Measurements from ENCODE around the gene LRRC7. TPM values are rescaled to one million over a fixed set of nuclear protein-coding genes. Genes with fewer than 3 reads are reported as not detected.

The LRRC7 gene
- total and polyA plus RNA-seq, 2 of the 8 experiments (the other 6 are each of a cell fraction or from before 2014, with no cell fraction given): 0.03 to 0.17 TPM

DNA sequence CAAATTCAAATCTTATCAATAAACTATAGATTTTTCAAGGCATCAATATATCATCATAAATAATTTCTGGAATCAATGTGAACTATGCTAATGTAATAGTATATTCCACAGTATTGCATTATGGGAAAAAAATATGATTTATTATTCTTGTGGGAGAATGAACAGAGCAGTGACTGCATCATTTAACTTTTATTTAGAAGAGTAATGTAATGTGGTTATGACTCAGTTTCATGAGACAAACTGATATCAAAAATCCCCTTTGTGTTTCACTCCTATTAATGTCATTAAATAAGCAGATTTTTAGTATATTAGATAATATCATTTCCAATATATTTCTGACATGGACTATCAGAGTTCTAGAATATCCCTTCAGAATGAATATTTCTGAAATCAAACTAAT is 450.0 kb downstream of the LRRC7 start:
- Histone ChIP-seq H4K20me1 (replicated peaks in 1 of 2; ENCODE audit: control insufficient read depth in 1 of 2, insufficient read depth in 2 of 2, low read length in 2 of 2) (no peaks in the 10 kb centered on the region), H4K91ac (replicated peaks; ENCODE audit: insufficient read length, low read length) (no peak overlapping the region), H2BK12ac (ENCODE audit: low read depth, low read length) (no peak overlapping the region), H3K4ac (replicated peaks; ENCODE audit: insufficient read length, low read depth, low read length) (no peak overlapping the region), H2AK5ac (ENCODE audit: low read depth, low read length) (no peak overlapping the region), H3K23me2 (ENCODE audit: low read depth, low read length) (no peaks in the 10 kb centered on the region), H3K79me1 (ENCODE audit: low read depth, low read length) (no peaks in the 10 kb centered on the region), H2BK120ac (replicated peaks; ENCODE audit: low read depth, low read length) (no peak overlapping the region), H3K18ac (ENCODE audit: extremely low read depth, low read length) (no peak overlapping the region), H3K23ac (ENCODE audit: insufficient read length) (no peak overlapping the region), H3K4me2 (ENCODE audit: insufficient read depth in 1 of 2, low read depth in 2 of 2, low read length in 2 of 2) (no peak overlapping the region), H3K36me3 (ENCODE audit: control insufficient read depth in 2 of 4, insufficient read depth in 4 of 4, low read length in 3 of 4) (no peaks in the 10 kb centered on the region), H2AFZ (ENCODE audit: low read length) (no peak overlapping the region), H3K79me2 (ENCODE audit: control insufficient read depth in 1 of 2, insufficient read depth in 2 of 2, low read length in 2 of 2) (no peaks in the 10 kb centered on the region), H4K5ac (ENCODE audit: insufficient read length, low read depth, low read length) (no peak overlapping the region), H4K8ac (ENCODE audit: extremely low read depth, insufficient read depth, low read length) (no peak overlapping the region), H3K9ac (replicated peaks in 1 of 4; ENCODE audit: extremely low read depth in 1 of 4, low read depth in 3 of 4, low read length in 3 of 4) (no peak overlapping the region), H2BK15ac (ENCODE audit: low read length) (no peak overlapping the region), H3K27me3 (replicated peaks in 1 of 4; ENCODE audit: control insufficient read depth in 3 of 4, extremely low read depth in 1 of 4, insufficient read depth in 3 of 4, low read length in 3 of 4) (no peaks in the 10 kb centered on the region), H3K14ac (ENCODE audit: insufficient read length) (no peak overlapping the region), H2BK5ac (ENCODE audit: low read depth, low read length) (no peak overlapping the region), H3K4me1 (replicated peaks in 1 of 4; ENCODE audit: control insufficient read depth in 3 of 4, insufficient read depth in 4 of 4, low read length in 3 of 4) (no peaks in the 10 kb centered on the region; a peak in 1 of 7 replicates), H2BK20ac (ENCODE audit: low read length) (no peak overlapping the region), H3K56ac (replicated peaks; ENCODE audit: insufficient read length, low read depth, low read length) (no peak overlapping the region), H3K27ac (ENCODE audit: low read depth, low read length) (no peak overlapping the region), H3K4me3 (ENCODE audit: extremely low read depth in 1 of 4, insufficient read depth in 2 of 4, low read depth in 3 of 4, low read length in 4 of 4) (no peak overlapping the region), H3K9me3 (ENCODE audit: insufficient read depth in 2 of 2, low read depth in 1 of 2, low read length in 1 of 2) (no peaks in the 10 kb centered on the region)
- DNase-seq (ENCODE audit: low read depth in 1 of 2, low spot score in 2 of 2): no peak
- ChIA-PET CTCF (ENCODE audit: partially characterized antibody) (no interaction called here), POLR2A (ENCODE audit: partially characterized antibody) (no interaction called here)
- no peak for FAIRE-seq
- TF ChIP-seq RAD21 (IDR thresholded peaks at IDR 0.05 in 1 of 2, conservative IDR thresholded peaks at IDR 0.05 in 1 of 2; ENCODE audit: low read depth in 2 of 2, low read length in 2 of 2) (no peak), SIRT6 (IDR thresholded peaks at IDR 0.05; ENCODE audit: low read length) (no peak), BACH1 (IDR thresholded peaks at IDR 0.05; ENCODE audit: low read length) (no peak), SUZ12 (IDR thresholded peaks at IDR 0.05; ENCODE audit: low read length) (no peak), EGR1 (IDR thresholded peaks at IDR 0.05; ENCODE audit: borderline replicate concordance, low read depth, low read length) (no peak), BRCA1 (IDR thresholded peaks at IDR 0.05; ENCODE audit: low read depth, low read length) (no peak), KDM5A (IDR thresholded peaks at IDR 0.05; ENCODE audit: low read length) (no peak), EZH2 (IDR thresholded peaks at IDR 0.05; ENCODE audit: low read depth, low read length, severe bottlenecking) (no peak), CBX8 (IDR thresholded peaks at IDR 0.05; ENCODE audit: borderline replicate concordance, low read depth, low read length) (no peak), CHD2 (IDR thresholded peaks at IDR 0.05; ENCODE audit: low read length) (no peak), NANOG (IDR thresholded peaks at IDR 0.05; ENCODE audit: insufficient read depth, low read depth, low read length, poor library complexity, severe bottlenecking) (no peak), YY1 (IDR thresholded peaks at IDR 0.05; ENCODE audit: low read depth, low read length) (no peak), CEBPB (IDR thresholded peaks at IDR 0.05; ENCODE audit: low read depth, low read length) (no peak), SIX5 (IDR thresholded peaks at IDR 0.05; ENCODE audit: low read depth, low read length) (no peak), RFX5 (IDR thresholded peaks at IDR 0.05; ENCODE audit: borderline replicate concordance, low read depth, low read length) (no peak)
- TF ChIP-seq, protein P1, sequence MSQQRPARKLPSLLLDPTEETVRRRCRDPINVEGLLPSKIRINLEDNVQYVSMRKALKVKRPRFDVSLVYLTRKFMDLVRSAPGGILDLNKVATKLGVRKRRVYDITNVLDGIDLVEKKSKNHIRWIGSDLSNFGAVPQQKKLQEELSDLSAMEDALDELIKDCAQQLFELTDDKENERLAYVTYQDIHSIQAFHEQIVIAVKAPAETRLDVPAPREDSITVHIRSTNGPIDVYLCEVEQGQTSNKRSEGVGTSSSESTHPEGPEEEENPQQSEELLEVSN (IDR thresholded peaks at IDR 0.05): no peak
